Activated CD4-positive, alpha-beta memory T cell treated with anti-CD3 and anti-CD28 coated beads, Interleukin-2, amount 10 ng/mL, durations not matched to agents 7 days and 5 days (primary cell): ENCODE results near the gene ZNF648. TPM values are rescaled to one million over a fixed set of nuclear protein-coding genes. Genes with fewer than 3 reads are reported as not detected.

Experiments
- CTCF ChIA-PET: fragments of 350-600 bp; sonication (Branson Sonifier 250); formaldehyde crosslinking; loops from one replicate; lab custom pipeline; 2021; ENCODE audit warnings: antibody characterized with exemption, inconsistent platforms; lab: Charles Lee
- POLR2A ChIA-PET: fragments of 350-600 bp; sonication (Branson Sonifier 250); formaldehyde crosslinking; loops from one replicate; lab custom pipeline; 2021; ENCODE audit warnings: antibody characterized with exemption; lab: Charles Lee
- DNase-seq: peaks from one replicate; pipeline ENCODE4 v3.0.0-alpha.2; 2020
- H3K27ac Mint-ChIP-seq: one replicate; pipeline ENCODE4 v1.8.0; 2021; ENCODE audit warnings: mild to moderate bottlenecking, mixed read lengths
- H3K27me3 Mint-ChIP-seq: one replicate; pipeline ENCODE4 v1.8.0; 2021; ENCODE audit warnings: mixed read lengths
- H3K36me3 Mint-ChIP-seq: one replicate; pipeline ENCODE4 v1.8.0; 2021; ENCODE audit warnings: low read depth, mixed read lengths
- H3K4me1 Mint-ChIP-seq: one replicate; pipeline ENCODE4 v1.8.0; 2021; ENCODE audit warnings: mixed read lengths
- H3K4me3 Mint-ChIP-seq: one replicate; pipeline ENCODE4 v1.8.0; 2021; ENCODE audit warnings: mild to moderate bottlenecking, mixed read lengths
- H3K9me3 Mint-ChIP-seq: one replicate; pipeline ENCODE4 v1.8.0; 2021; ENCODE audit warnings: mixed read lengths
- total RNA-seq, 2 experiments: library from RNA; stranded (reverse); gene quantifications; one replicate each; pipeline ENCODE4 v1.2.3, GENCODE V29; 2021

The ZNF648 gene
- total RNA-seq, 2 experiments from 2014 or later = not detected

- DNase-seq = peak; percentile 53
- Mint-ChIP-seq H3K4me1 (peaks cover 61% of the 10 kb centered on the region), H3K4me3 (peak overlapping the region; percentile 12), H3K9me3 (no peaks in the 10 kb centered on the region), H3K27ac (peak overlapping the region; percentile 87), H3K27me3 (no peaks in the 10 kb centered on the region), H3K36me3 (no peaks in the 10 kb centered on the region)
- POLR2A ChIA-PET = interaction anchor here (0.6 to 2.6 kb wide), 7 partner anchors 56 to 701 kb away, joined by 3 to 11 read pairs (median 4); partner anchors contain the start of gene GLUL
- CTCF ChIA-PET = interaction anchor here (0.5 to 12.2 kb wide), 8 partner anchors 22 to 508 kb away, joined by 3 to 261 read pairs (median 3); partner anchors contain the start of gene GLUL
Measured at GRCh38 chr1:182087304-182087703, 25.8 kb upstream of the ZNF648 start.

- peak overlapping the region; percentile 87 for H3K27ac Mint-ChIP-seq
- no peaks in the 10 kb centered on the region for H3K36me3 Mint-ChIP-seq
- POLR2A ChIA-PET = interaction anchor here (1.1 kb wide), 1 partner anchor 517 kb away, joined by 3 read pairs; no protein-coding TSS in a partner anchor
- H3K9me3 Mint-ChIP-seq = no peaks in the 10 kb centered on the region
- CTCF ChIA-PET = interaction anchor here (2.7 to 12.2 kb wide), 3 partner anchors 23 to 307 kb away, joined by 31 to 261 read pairs (median 90); partner anchors contain the start of gene GLUL
- DNase-seq = no peak
- H3K27me3 Mint-ChIP-seq = no peaks in the 10 kb centered on the region
- H3K4me3 Mint-ChIP-seq = no peak overlapping the region
- peaks cover 61% of the 10 kb centered on the region for H3K4me1 Mint-ChIP-seq
Measured at GRCh38 chr1:182086620-182087019, 25.1 kb upstream of the ZNF648 start.

GRCh38 chr1:182086136-182086535 lies 24.6 kb upstream of the ZNF648 start:
- no peaks in the 10 kb centered on the region for H3K27me3 Mint-ChIP-seq
- no peaks in the 10 kb centered on the region for H3K36me3 Mint-ChIP-seq
- no peak overlapping the region for H3K4me3 Mint-ChIP-seq
- peaks cover 61% of the 10 kb centered on the region for H3K4me1 Mint-ChIP-seq
- DNase-seq = no peak
- peak overlapping the region; percentile 87 for H3K27ac Mint-ChIP-seq
- ChIA-PET POLR2A (interaction anchor here (0.6 kb wide), 1 partner anchor 754 kb away, joined by 3 read pairs; no protein-coding TSS in a partner anchor), CTCF (interaction anchor here (0.6 to 12.2 kb wide), 10 partner anchors 23 to 701 kb away, joined by 3 to 261 read pairs (median 5); partner anchors contain the start of gene GLUL)
- no peaks in the 10 kb centered on the region for H3K9me3 Mint-ChIP-seq

GRCh38 chr1:182085726-182086125 lies 24.2 kb upstream of the ZNF648 start:
- Mint-ChIP-seq H3K4me3 (no peak overlapping the region), H3K36me3 (no peaks in the 10 kb centered on the region), H3K27ac (peak overlapping the region; percentile 66), H3K4me1 (peaks cover 61% of the 10 kb centered on the region), H3K27me3 (no peaks in the 10 kb centered on the region), H3K9me3 (no peaks in the 10 kb centered on the region)
- no peak for DNase-seq
- ChIA-PET POLR2A (interaction anchor here (0.6 to 1.5 kb wide), 5 partner anchors 174 to 755 kb away, joined by 3 to 7 read pairs (median 3); partner anchors contain the start of gene GLUL), CTCF (interaction anchor here (0.6 to 12.2 kb wide), 18 partner anchors 8 to 702 kb away, joined by 3 to 261 read pairs (median 4); partner anchors contain the start of gene GLUL)

- no peak overlapping the region for H3K4me3 Mint-ChIP-seq
- ChIA-PET CTCF (interaction anchor here (0.6 to 12.2 kb wide), 31 partner anchors 8 to 703 kb away, joined by 3 to 261 read pairs (median 4); partner anchors contain the start of genes GLUL and RNASEL), POLR2A (interaction anchor here (1.0 to 1.5 kb wide), 3 partner anchors 175 to 312 kb away, joined by 3 to 7 read pairs (median 6); partner anchors contain the start of gene GLUL)
- H3K9me3 Mint-ChIP-seq = no peaks in the 10 kb centered on the region
- H3K27ac Mint-ChIP-seq = peak overlapping the region; percentile 61
- H3K27me3 Mint-ChIP-seq = no peaks in the 10 kb centered on the region
- H3K36me3 Mint-ChIP-seq = no peaks in the 10 kb centered on the region
- peaks cover 55% of the 10 kb centered on the region for H3K4me1 Mint-ChIP-seq
- peak; percentile 88 for DNase-seq
Measured at GRCh38 chr1:182084487-182085316, 23.2 kb upstream of the ZNF648 start.

- no peak overlapping the region for H3K27ac Mint-ChIP-seq
- H3K4me1 Mint-ChIP-seq = peaks cover 48% of the 10 kb centered on the region
- no peaks in the 10 kb centered on the region for H3K36me3 Mint-ChIP-seq
- no peak for DNase-seq
- CTCF ChIA-PET = interaction anchor here (0.6 to 12.2 kb wide), 9 partner anchors 25 to 514 kb away, joined by 3 to 261 read pairs (median 6); partner anchors contain the start of gene GLUL
- POLR2A ChIA-PET = no interaction called here
- H3K27me3 Mint-ChIP-seq = no peaks in the 10 kb centered on the region
- H3K4me3 Mint-ChIP-seq = no peak overlapping the region
- H3K9me3 Mint-ChIP-seq = no peaks in the 10 kb centered on the region
Measured at GRCh38 chr1:182083851-182084486, 22.5 kb upstream of the ZNF648 start.

- peaks cover 4% of the 10 kb centered on the region for H3K27me3 Mint-ChIP-seq
- ChIA-PET POLR2A (interaction anchor here (1.1 to 2.0 kb wide), 2 partner anchors 316 to 507 kb away, joined by 3 to 4 read pairs; no protein-coding TSS in a partner anchor), CTCF (interaction anchor here (0.6 to 12.2 kb wide), 44 partner anchors 8 to 683 kb away, joined by 3 to 261 read pairs (median 4); partner anchors contain the start of gene GLUL)
- no peaks in the 10 kb centered on the region for H3K36me3 Mint-ChIP-seq
- DNase-seq = peak; percentile 37
- H3K27ac Mint-ChIP-seq = no peak overlapping the region
- H3K4me3 Mint-ChIP-seq = no peak overlapping the region
- H3K9me3 Mint-ChIP-seq = no peaks in the 10 kb centered on the region
- peaks cover 19% of the 10 kb centered on the region for H3K4me1 Mint-ChIP-seq
Measured at GRCh38 chr1:182080955-182081582, 19.6 kb upstream of the ZNF648 start.

GRCh38 chr1:182080040-182080439 lies 18.5 kb upstream of the ZNF648 start:
- H3K36me3 Mint-ChIP-seq = no peaks in the 10 kb centered on the region
- no peak overlapping the region for H3K4me3 Mint-ChIP-seq
- H3K27me3 Mint-ChIP-seq = peaks cover 4% of the 10 kb centered on the region
- POLR2A ChIA-PET = no interaction called here
- H3K4me1 Mint-ChIP-seq = peaks cover 9% of the 10 kb centered on the region
- CTCF ChIA-PET = interaction anchor here (1.3 to 12.2 kb wide), 18 partner anchors 11 to 602 kb away, joined by 3 to 261 read pairs (median 10); partner anchors contain the start of gene GLUL
- H3K27ac Mint-ChIP-seq = no peak overlapping the region
- no peak for DNase-seq
- no peaks in the 10 kb centered on the region for H3K9me3 Mint-ChIP-seq

GRCh38 chr1:182071924-182072323 lies 10.4 kb upstream of the ZNF648 start:
- no peak overlapping the region for H3K4me3 Mint-ChIP-seq
- ChIA-PET POLR2A (no interaction called here), CTCF (interaction anchor here (0.6 to 1.3 kb wide), 2 partner anchors 9 to 101 kb away, joined by 3 to 4 read pairs; no protein-coding TSS in a partner anchor)
- no peaks in the 10 kb centered on the region for H3K9me3 Mint-ChIP-seq
- H3K27ac Mint-ChIP-seq = no peak overlapping the region
- no peak for DNase-seq
- H3K4me1 Mint-ChIP-seq = no peaks in the 10 kb centered on the region
- no peaks in the 10 kb centered on the region for H3K36me3 Mint-ChIP-seq
- H3K27me3 Mint-ChIP-seq = peaks cover 19% of the 10 kb centered on the region

GRCh38 chr1:182069028-182069466 lies 7.5 kb upstream of the ZNF648 start:
- peaks cover 25% of the 10 kb centered on the region for H3K27me3 Mint-ChIP-seq
- ChIA-PET CTCF (interaction anchor here (1.0 to 4.6 kb wide), 3 partner anchors 10 to 15 kb away, joined by 3 to 48 read pairs (median 23); no protein-coding TSS in a partner anchor), POLR2A (no interaction called here)
- H3K4me1 Mint-ChIP-seq = no peaks in the 10 kb centered on the region
- no peaks in the 10 kb centered on the region for H3K9me3 Mint-ChIP-seq
- H3K27ac Mint-ChIP-seq = no peak overlapping the region
- peak; percentile 41 for DNase-seq
- H3K4me3 Mint-ChIP-seq = no peak overlapping the region
- no peaks in the 10 kb centered on the region for H3K36me3 Mint-ChIP-seq

- H3K9me3 Mint-ChIP-seq = no peaks in the 10 kb centered on the region
- no peak overlapping the region for H3K27ac Mint-ChIP-seq
- no peak overlapping the region for H3K4me3 Mint-ChIP-seq
- peaks cover 31% of the 10 kb centered on the region for H3K27me3 Mint-ChIP-seq
- no peak for DNase-seq
- CTCF ChIA-PET = interaction anchor here (1.0 to 4.6 kb wide), 4 partner anchors 13 to 78 kb away, joined by 3 to 48 read pairs (median 14); no protein-coding TSS in a partner anchor
- no peaks in the 10 kb centered on the region for H3K36me3 Mint-ChIP-seq
- H3K4me1 Mint-ChIP-seq = no peaks in the 10 kb centered on the region
- POLR2A ChIA-PET = no interaction called here
Measured at GRCh38 chr1:182066934-182067333, 5.4 kb upstream of the ZNF648 start.
